ENCODE data around the gene PCDH7.

DNA sequence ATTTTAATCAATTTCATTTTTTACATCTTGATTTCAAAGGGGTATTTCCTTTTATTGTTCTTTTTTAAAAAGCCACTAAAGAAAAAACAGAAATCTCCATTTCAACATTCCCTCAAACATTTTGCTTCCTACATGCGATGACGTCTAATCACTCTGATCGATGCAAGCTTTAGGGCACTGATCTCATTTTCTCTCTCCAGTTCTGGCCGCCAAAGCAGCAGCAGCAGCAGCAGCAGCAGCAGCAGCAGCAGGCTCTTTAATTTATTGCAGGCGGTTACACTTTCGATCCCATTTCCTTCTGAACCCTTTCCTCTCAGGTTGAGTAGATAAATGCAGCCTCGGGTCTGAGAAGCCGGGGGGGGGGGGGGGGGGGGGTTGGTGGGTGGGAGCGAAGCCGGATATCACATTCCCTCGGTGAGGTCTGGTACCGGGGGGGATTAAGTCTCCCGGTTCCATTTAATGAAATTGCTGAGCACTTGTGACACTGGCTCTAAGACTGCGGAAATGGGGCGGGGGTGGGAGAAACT lies 3.4 kb upstream of the PCDH7 start:
- TF ChIP-seq OSR1 (CRISPR knock-in tag; IDR thresholded peaks at IDR 0.05) (no peak), ARNTL (CRISPR knock-in tag; IDR thresholded peaks at IDR 0.05; ENCODE audit: borderline replicate concordance, low read depth) (no peak), ZNF8 (CRISPR knock-in tag; IDR thresholded peaks at IDR 0.05) (no peak), TOX (CRISPR knock-in tag; IDR thresholded peaks at IDR 0.05; ENCODE audit: borderline replicate concordance) (no peak), RARB (CRISPR knock-in tag; IDR thresholded peaks at IDR 0.05) (no peak), PPARA (CRISPR knock-in tag; IDR thresholded peaks at IDR 0.05; ENCODE audit: borderline replicate concordance) (no peak), ZNF70 (CRISPR knock-in tag; IDR thresholded peaks at IDR 0.05) (no peak), ZFP3 (CRISPR knock-in tag; IDR thresholded peaks at IDR 0.05) (no peak), GLIS3 (CRISPR knock-in tag; IDR thresholded peaks at IDR 0.05) (no peak)
- TF ChIP-seq, protein P1, sequence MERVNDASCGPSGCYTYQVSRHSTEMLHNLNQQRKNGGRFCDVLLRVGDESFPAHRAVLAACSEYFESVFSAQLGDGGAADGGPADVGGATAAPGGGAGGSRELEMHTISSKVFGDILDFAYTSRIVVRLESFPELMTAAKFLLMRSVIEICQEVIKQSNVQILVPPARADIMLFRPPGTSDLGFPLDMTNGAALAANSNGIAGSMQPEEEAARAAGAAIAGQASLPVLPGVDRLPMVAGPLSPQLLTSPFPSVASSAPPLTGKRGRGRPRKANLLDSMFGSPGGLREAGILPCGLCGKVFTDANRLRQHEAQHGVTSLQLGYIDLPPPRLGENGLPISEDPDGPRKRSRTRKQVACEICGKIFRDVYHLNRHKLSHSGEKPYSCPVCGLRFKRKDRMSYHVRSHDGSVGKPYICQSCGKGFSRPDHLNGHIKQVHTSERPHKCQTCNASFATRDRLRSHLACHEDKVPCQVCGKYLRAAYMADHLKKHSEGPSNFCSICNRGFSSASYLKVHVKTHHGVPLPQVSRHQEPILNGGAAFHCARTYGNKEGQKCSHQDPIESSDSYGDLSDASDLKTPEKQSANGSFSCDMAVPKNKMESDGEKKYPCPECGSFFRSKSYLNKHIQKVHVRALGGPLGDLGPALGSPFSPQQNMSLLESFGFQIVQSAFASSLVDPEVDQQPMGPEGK (CRISPR knock-in tag; IDR thresholded peaks at IDR 0.05; ENCODE audit: borderline replicate concordance): no peak
- TF ChIP-seq, protein P2, sequence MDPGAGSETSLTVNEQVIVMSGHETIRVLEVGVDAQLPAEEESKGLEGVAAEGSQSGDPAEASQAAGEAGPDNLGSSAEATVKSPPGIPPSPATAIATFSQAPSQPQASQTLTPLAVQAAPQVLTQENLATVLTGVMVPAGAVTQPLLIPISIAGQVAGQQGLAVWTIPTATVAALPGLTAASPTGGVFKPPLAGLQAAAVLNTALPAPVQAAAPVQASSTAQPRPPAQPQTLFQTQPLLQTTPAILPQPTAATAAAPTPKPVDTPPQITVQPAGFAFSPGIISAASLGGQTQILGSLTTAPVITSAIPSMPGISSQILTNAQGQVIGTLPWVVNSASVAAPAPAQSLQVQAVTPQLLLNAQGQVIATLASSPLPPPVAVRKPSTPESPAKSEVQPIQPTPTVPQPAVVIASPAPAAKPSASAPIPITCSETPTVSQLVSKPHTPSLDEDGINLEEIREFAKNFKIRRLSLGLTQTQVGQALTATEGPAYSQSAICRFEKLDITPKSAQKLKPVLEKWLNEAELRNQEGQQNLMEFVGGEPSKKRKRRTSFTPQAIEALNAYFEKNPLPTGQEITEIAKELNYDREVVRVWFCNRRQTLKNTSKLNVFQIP (CRISPR knock-in tag; IDR thresholded peaks at IDR 0.05; ENCODE audit: borderline replicate concordance, low read depth): no peak

Measured in SK-N-SH treated with all-trans-retinoic acid at 6 μM for 48 hours (cell line).